HUES6 (cell line): ENCODE data around the gene FGG.
"Not testable (repeated sequence)": the region's sequence is repeated elsewhere in the genome, so short reads cannot be mapped to it uniquely, and the experiment has no call there.

Experiments
- H3K27ac ChIP-seq: 2 replicates; pipeline ENCODE4 v1.7.0; 2013; ENCODE audit warnings: low read depth, mild to moderate bottlenecking, low read length, inconsistent platforms
- H3K27me3 ChIP-seq: 2 replicates; pipeline ENCODE4 v1.6.1; 2013; ENCODE audit warnings: low read length; ENCODE audit not compliant: control insufficient read depth, insufficient read depth
- H3K36me3 ChIP-seq: 2 replicates; pipeline ENCODE4 v1.6.1; 2013; ENCODE audit warnings: low read length; ENCODE audit not compliant: control insufficient read depth, insufficient read depth
- H3K4me1 ChIP-seq: 2 replicates; pipeline ENCODE4 v1.6.1; 2013; ENCODE audit warnings: low read length; ENCODE audit not compliant: control insufficient read depth, insufficient read depth
- H3K4me3 ChIP-seq: 2 replicates; pipeline ENCODE4 v1.5.1; 2013; ENCODE audit warnings: low read depth, low read length
- H3K9ac ChIP-seq: one replicate; pipeline ENCODE4 v1.6.1; 2013; ENCODE audit warnings: mild to moderate bottlenecking, low read length
- H3K9me3 ChIP-seq: 2 replicates; pipeline ENCODE4 v1.6.1; 2013; ENCODE audit warnings: low read depth, low read length; ENCODE audit not compliant: control insufficient read depth, insufficient read depth

FGG gene

GRCh38 chr4:154597281-154597680 is 15.2 kb downstream of the FGG start:
- not testable (repeated sequence) for H3K27ac ChIP-seq, H3K4me3 ChIP-seq, H3K4me1 ChIP-seq, H3K27me3 ChIP-seq, H3K9me3 ChIP-seq, H3K9ac ChIP-seq, H3K36me3 ChIP-seq

GRCh38 chr4:154595807-154596206 is 16.6 kb downstream of the FGG start:
- H3K27ac ChIP-seq, result no peak overlapping the region
- no peaks in the 10 kb centered on the region for H3K36me3 ChIP-seq
- no peak overlapping the region for H3K9ac ChIP-seq
- H3K4me3 ChIP-seq, result no peak overlapping the region
- H3K27me3 ChIP-seq, result no peaks in the 10 kb centered on the region
- no peaks in the 10 kb centered on the region for H3K9me3 ChIP-seq
- H3K4me1 ChIP-seq, result 0 out of 2 replicates have a peak, but pooled peaks cover under 1% of the 10 kb centered on the region

- not testable (repeated sequence) for H3K9ac ChIP-seq, H3K27me3 ChIP-seq, H3K27ac ChIP-seq, H3K4me1 ChIP-seq, H3K9me3 ChIP-seq, H3K4me3 ChIP-seq, H3K36me3 ChIP-seq
Measured at GRCh38 chr4:154594343-154594742, 18.1 kb downstream of the FGG start.

GRCh38 chr4:154593868-154594267 is 18.6 kb downstream of the FGG start:
- no peak overlapping the region for H3K27ac ChIP-seq
- no peaks in the 10 kb centered on the region for H3K27me3 ChIP-seq
- no peak overlapping the region for H3K9ac ChIP-seq
- H3K4me1 ChIP-seq, result peaks cover 8% of the 10 kb centered on the region
- H3K4me3 ChIP-seq, result no peak overlapping the region
- H3K36me3 ChIP-seq, result no peaks in the 10 kb centered on the region
- H3K9me3 ChIP-seq, result no peaks in the 10 kb centered on the region

GRCh38 chr4:154591890-154592289 is 20.6 kb downstream of the FGG start:
- H3K9ac ChIP-seq, result no peak overlapping the region
- no peaks in the 10 kb centered on the region for H3K27me3 ChIP-seq
- no peak overlapping the region for H3K27ac ChIP-seq
- no peaks in the 10 kb centered on the region for H3K9me3 ChIP-seq
- peaks cover 8% of the 10 kb centered on the region for H3K4me1 ChIP-seq
- no peak overlapping the region for H3K4me3 ChIP-seq
- H3K36me3 ChIP-seq, result no peaks in the 10 kb centered on the region

GRCh38 chr4:154590329-154591006 is 22.0 kb downstream of the FGG start, which contains the start of gene FGA:
FGA (minus strand) TSS chr4:154590742; CDS start chr4:154590687, 55 bp downstream.
- no peak within 1 kb of the TSS for H3K27ac ChIP-seq
- no peaks in the 10 kb centered on the region for H3K36me3 ChIP-seq
- peaks cover 8% of the 10 kb centered on the region for H3K4me1 ChIP-seq
- H3K4me3 ChIP-seq, result no peak within 1 kb of the TSS
- no peaks in the 10 kb centered on the region for H3K9me3 ChIP-seq
- no peaks in the 10 kb centered on the region for H3K27me3 ChIP-seq
- H3K9ac ChIP-seq, result no peak within 1 kb of the TSS

GRCh38 chr4:154589296-154590197 is 22.9 kb downstream of the FGG start:
- Histone ChIP-seq H3K9me3 (no peaks in the 10 kb centered on the region), H3K4me3 (no peak overlapping the region), H3K4me1 (peaks cover 8% of the 10 kb centered on the region), H3K27me3 (no peaks in the 10 kb centered on the region), H3K27ac (no peak overlapping the region), H3K36me3 (no peaks in the 10 kb centered on the region), H3K9ac (no peak overlapping the region)

- H3K27me3 ChIP-seq, result no peaks in the 10 kb centered on the region
- H3K4me3 ChIP-seq, result no peak overlapping the region
Measured at GRCh38 chr4:154588198-154588597, 24.3 kb downstream of the FGG start.

GRCh38 chr4:154586296-154587033 is 26.0 kb downstream of the FGG start:
- H3K4me1 ChIP-seq, result peaks cover 8% of the 10 kb centered on the region
- no peak overlapping the region for H3K9ac ChIP-seq
- no peaks in the 10 kb centered on the region for H3K36me3 ChIP-seq
- no peak overlapping the region for H3K4me3 ChIP-seq
- no peaks in the 10 kb centered on the region for H3K27me3 ChIP-seq
- H3K27ac ChIP-seq, result no peak overlapping the region
- no peaks in the 10 kb centered on the region for H3K9me3 ChIP-seq

More at GRCh38 chr4:154588198-154588597, 24.3 kb downstream of the FGG start:
- Histone ChIP-seq H3K9ac (no peak overlapping the region), H3K9me3 (no peaks in the 10 kb centered on the region), H3K27ac (no peak overlapping the region), H3K36me3 (no peaks in the 10 kb centered on the region), H3K4me1 (peaks cover 8% of the 10 kb centered on the region)

- no peaks in the 10 kb centered on the region for H3K9me3 ChIP-seq
- H3K36me3 ChIP-seq, result no peaks in the 10 kb centered on the region
- no peak overlapping the region for H3K9ac ChIP-seq
- no peaks in the 10 kb centered on the region for H3K27me3 ChIP-seq
- no peak overlapping the region for H3K4me3 ChIP-seq
- H3K4me1 ChIP-seq, result peaks cover 4% of the 10 kb centered on the region
- no peak overlapping the region for H3K27ac ChIP-seq
Measured at GRCh38 chr4:154585369-154586018, 27.0 kb downstream of the FGG start.
